Activated T-cell treated with anti-CD3 and anti-CD28 coated beads for 4 hours (primary cell): ENCODE measurements around the gene TMPRSS5.
"Not testable (repeated sequence)": the region's sequence is repeated elsewhere in the genome, so short reads cannot be mapped to it uniquely, and the experiment has no call there.

Experiments
- DNase-seq: peaks from one replicate; pipeline ENCODE4 v3.0.0-alpha.2; 2020

TMPRSS5 gene

DNA sequence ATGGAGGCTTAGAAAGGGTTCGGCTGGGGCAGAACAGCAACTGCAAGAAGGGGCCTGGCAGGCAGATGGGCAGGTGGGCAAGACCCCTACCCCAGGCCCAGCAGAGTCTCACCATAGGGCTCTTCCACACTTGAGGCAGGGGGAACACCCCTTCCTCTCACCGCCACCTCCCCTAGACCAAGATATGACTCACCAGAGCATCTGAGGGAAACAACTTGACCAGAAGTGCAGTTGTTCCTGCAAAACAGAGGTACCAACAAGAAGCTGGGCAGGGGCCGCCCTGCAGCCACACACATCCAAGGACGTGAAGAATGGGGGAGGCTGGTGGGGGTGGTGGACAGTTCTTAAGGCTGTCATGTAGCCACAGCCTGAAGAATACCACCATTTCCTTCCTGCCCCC lies 10.9 kb downstream of the TMPRSS5 start:
- no peak for DNase-seq

DNA sequence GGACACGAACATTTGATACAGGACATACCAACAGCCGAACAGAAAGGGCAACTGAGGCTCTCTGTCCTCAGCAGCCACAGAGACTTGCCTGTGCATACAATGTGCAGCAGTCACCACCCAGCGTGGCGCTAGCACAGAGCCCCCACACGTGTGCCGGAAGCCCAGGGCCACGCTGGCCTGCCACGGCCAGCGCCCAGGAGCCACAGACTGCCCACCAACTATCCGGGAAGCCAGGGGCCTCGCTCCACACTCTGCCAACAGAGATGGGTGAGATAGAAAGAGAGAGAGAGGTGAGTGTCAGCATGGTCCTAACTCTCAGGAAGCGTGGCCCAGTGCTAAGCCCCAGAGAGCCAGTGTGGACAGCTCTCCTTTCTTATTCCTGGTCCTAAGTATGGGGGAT lies 11.7 kb downstream of the TMPRSS5 start:
- no peak for DNase-seq

DNA sequence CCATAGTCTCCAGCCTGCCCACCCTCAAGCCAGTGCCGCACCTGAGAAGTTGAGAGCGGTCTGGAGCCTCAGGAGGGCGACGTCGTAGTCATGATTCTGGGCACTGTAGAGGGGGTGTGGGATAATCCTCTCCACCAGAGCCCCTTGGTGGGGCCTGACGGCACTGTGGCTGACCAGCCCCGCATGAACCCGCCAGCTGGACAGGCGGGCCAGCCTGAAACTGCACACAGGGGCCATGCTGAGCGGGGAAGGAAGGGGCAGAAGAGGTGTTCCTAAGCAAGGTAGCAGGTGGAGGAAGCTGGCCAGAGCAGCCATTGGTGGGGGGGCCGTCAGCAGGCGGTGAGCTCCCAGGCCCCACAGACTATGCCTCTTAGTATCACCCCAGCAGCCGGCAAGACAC lies 13.1 kb downstream of the TMPRSS5 start:
- DNase-seq = no peak

DNA sequence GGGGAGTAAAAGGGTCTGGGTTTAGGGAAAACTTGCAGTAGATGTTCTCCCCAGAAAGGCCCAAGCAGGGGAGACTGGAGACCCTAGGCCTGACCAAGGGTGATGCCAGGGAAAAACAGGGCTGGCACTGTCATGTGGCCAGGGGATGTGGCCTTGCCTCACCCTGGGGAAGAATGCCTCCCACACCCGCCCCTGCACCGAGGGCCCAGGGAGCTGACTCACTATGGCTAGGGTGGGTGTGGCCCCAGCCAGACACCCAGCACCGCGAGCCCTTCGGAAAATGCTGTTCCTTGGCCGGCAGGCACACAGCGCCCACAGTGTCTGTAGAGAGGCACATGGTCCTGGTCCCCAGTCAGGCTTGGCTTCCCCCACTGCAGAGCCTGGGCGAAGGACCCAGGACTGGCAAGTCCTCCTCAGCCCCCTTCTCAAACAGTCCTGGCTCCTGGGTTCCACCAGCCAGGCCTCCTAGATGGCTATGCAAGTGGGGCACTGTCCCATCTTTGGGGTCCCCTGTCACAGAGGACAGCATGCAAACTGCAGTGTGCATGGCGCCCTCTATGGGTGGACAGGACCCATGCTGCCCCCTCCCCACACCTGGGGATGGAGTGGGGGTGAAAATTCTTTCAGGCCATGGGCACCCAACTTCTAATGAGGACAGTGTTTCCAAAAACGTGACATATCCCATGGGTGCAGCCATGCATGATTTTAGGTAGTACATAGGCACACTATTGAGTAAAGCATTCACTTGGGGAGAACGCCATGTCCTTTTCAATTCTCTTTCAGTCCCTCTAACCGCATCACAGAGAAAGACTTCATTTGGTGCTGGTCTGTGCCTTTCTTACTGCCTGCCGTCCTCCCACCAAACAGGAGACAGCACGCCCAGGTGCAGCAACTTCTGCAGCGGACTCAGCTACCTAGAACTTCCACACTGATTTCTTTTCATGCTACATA lies 15.2 kb downstream of the TMPRSS5 start:
- DNase-seq = no peak

DNA sequence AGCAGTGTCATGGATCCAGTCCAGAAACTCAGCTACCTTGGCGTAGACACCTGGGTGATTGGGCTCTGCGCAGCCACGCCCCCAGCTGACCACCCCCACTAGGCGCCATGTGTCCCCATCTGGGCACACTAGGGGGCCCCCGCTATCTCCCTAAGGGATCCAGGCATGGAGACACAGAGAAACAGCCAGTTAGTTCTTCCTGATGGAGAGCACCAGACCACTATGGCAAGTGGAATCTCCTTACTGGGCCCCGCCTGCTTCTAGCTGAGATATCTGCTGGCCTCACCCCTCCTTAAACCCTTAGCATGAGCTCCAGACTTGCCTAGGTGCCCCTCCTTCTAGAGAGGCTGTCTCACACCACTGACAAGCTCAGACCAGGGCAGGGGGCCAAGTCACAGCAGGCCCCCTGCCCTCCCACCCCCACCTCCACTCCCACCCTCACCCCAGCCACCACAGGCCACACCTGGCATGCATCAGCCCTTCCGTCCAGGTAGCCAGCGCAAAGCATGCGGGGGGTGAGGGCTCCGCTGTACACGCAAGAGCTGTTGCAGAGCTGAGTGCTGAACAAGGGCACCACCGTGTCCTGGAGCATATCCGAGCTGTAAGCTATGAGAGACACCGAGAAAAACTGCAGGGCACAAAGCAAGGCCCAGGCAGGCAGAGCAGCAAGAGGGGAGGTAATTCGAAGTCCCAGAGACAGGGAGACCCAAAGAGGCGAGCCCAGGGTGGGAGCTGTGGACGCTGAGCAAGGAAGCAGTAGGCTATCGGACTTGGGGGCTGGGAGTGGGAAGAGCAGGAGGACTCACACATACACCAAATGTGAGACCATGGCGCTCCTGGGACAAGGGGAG lies 16.1 kb downstream of the TMPRSS5 start:
- no peak for DNase-seq

DNA sequence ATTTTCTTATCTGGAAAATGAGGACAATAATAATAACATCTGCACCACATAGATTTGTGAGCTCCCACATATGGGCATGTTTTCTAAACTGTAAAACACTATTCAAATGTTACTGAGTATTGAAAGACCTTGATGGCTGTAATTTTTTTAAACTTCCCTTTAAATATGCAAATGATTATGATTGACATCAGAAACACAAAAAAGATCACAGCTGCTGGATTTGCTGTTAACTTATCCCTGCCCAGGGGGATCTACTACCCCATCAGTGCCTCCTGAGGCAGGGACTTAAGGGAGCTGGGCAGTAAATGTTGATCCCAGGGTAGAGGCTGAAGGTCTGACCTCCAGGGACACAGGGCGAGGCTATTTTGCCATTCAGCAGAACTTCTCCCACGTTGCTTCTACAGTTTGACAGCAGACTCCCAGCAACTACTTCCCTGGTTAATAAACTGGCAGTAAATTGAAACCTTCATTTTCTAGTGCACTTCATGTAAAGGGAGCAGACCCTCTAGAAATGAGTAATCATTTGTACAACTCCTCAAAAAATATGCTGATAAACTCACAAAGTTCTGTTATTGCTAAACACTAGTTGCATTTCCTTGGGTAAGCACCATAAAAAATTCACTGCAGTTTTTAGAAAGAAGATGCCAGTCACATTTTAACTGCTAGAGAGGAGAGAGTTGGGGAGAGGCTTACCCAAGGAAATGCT lies 20.3 kb downstream of the TMPRSS5 start:
- no peak for DNase-seq

DNA sequence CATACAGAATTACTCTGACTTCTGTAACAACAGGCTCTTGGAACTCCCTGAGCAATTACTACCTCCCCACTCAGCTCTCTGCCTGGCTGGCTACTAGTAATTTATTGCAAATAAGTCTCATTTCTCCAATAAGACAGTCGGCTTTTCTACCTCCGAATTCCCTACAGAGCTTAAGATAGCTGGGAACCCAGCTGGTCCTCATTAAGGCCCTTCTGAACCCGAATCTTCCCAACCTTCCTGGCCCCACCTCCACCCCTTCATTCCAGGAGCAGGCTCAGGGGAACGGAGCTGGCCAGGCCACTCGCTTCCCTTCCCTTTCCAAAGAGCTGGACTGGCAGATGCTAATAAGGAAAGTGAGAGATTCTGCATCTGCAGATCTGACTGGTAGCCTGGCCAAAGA lies 21.6 kb downstream of the TMPRSS5 start:
- DNase-seq = no peak

DNA sequence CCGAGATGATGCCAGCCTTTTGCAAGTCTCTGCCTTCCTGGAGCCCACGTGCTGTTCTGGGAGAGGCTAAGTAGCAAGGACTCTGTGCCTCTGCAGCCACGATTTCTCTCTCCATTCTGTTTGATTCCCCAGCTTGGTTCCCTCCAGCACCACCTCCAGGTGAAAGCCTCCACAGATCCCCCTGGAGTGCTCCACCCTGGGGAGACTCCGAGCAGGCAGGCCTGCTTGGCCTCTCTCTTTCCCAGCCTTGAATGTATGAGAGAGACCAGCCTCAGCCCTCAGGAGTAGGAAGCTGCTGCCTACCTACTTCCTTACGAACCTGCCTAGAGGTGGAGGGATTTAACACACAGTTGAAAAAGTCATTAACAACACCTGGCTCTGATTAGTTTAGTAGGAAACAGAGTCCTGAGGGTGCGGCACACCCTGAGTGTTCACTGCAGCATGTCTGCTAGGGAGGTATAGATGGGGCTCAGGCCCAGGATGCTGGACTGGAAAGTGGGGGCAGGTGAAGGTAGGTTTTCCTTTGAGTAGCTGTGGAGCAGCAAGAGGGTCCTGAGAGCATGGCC lies 22.5 kb downstream of the TMPRSS5 start:
- no peak for DNase-seq

DNA sequence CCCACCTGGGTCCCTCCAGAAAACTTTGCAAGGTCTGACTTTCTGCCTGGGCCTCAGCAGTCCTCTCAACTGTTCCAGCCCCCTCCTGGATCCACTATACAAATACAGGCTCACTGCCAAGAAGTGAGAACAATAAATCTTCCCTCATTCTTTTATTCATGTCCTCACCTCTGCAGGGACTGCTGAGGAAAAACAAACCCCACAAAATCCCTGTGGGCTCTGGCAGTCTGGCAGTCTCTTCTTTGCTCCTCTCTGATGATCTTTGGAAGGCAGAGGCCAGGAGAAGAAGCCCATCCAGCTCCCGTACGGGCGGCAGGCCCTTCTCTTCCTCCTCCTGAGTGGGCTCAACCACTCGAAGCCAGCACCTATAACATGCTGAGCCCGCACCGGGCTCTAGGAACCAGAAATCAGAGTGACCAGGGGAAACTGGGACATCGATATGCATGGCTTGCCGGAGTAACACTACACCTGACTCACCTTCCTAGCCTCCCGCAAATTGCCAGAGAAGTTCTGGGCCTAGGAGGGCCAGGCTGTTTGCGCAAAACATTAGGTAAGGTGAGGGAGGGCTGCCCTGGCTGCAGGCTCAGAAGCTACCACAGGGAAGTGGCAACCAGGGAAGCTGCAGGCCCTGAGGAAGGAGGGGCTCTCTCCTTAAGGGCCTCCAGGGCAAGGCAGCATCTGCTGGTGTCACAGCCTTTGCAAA lies 24.2 kb downstream of the TMPRSS5 start:
- no peak for DNase-seq

DNA sequence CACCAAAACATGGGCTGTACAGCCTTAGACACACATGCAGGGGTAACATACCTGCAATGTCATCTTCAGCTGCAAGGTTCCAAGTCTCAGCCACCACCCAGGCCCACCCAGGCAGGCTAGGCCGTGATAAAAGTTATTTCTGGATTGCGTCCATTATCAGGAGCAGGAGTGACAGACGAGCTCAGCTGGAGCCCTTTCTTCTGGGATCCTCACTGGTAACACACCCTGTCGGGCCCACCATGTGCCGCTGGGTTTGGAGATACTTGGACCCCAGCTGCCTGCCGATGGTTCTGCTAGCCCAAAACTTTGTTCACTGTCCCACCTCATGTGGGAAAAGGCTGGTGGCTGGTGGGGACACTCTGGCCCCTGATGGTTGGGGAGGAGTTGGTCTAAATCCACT lies 24.8 kb downstream of the TMPRSS5 start:
- no peak for DNase-seq

DNA sequence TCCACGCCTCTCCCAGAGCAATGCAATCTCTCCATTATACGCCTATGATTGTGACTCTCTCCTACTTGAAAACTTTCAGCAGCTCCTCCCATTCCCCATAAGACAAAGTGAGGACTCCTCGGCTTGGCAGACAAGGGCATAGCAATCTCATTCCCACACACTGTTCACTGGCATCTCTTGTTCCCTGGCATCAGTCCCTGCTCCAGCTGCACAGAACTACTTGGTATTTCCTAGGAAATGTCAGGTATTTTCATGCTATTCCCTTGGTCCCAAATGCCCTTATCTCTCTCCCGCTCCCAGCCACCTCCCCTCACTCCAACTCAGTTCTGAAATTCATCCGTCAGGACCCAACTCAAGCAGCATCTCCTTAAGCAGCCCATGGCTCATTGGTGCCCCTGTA lies 28.4 kb downstream of the TMPRSS5 start:
- DNase-seq = no peak

DNA sequence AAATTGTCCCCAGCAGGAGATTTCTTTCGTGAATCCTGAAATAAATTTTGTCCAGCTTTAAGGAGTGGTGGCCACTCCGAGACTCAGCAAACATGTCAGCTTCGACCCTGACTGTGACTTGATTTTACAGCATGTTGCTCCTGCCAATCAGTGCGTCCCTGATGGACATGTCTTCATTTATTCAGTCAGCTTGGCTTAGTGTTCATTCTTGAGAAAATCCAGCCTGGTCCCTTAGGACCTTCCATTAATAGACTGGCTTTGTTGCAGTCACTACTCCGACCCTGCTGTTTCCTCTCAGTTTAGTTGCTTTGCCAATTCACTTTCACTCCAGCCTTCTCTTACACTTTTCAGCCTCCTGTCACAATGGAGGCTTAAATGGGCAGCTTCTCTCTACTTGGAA lies 30.5 kb downstream of the TMPRSS5 start:
- DNase-seq = no peak

DNA sequence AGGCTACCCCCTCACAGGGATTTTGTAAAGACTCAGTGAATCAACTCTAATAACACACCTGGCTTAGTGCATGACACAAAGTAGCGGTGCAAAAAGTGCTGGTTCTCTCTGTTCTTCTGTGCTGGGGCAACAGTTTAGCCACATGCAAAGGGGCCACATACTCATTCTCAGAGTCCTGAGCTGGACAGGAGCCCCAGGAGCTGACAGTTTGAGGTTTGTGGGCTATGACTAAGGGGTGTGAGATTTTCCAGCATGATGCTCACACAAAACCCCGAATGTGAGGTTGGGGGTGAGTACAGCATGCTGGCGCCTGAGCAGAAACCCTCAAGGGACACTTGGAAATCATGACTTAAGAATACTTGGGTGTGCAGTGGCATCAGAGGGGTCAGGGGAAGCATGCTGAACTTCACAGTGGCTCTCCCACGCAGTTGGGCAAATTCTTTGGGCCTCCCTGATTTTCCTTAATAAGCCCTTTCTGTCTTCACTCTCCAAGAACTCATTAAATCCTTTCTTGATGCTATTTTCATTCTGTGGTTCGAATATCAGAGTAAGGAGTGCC lies 31.0 kb downstream of the TMPRSS5 start:
- DNase-seq = no peak

DNA sequence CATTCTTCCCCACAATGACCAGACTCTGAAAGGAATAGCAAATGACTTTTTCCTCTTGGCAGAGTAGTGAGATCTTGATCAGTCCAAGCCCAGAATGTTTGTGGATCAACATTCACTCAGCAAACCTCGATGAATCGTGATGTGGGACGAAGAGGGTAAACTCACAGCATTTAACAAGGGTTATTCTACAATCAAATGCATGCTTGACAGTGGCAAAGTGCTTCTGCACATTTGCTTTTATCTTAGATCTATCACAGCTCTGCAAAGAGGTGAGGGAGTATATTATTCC lies 31.8 kb downstream of the TMPRSS5 start:
- no peak for DNase-seq

DNA sequence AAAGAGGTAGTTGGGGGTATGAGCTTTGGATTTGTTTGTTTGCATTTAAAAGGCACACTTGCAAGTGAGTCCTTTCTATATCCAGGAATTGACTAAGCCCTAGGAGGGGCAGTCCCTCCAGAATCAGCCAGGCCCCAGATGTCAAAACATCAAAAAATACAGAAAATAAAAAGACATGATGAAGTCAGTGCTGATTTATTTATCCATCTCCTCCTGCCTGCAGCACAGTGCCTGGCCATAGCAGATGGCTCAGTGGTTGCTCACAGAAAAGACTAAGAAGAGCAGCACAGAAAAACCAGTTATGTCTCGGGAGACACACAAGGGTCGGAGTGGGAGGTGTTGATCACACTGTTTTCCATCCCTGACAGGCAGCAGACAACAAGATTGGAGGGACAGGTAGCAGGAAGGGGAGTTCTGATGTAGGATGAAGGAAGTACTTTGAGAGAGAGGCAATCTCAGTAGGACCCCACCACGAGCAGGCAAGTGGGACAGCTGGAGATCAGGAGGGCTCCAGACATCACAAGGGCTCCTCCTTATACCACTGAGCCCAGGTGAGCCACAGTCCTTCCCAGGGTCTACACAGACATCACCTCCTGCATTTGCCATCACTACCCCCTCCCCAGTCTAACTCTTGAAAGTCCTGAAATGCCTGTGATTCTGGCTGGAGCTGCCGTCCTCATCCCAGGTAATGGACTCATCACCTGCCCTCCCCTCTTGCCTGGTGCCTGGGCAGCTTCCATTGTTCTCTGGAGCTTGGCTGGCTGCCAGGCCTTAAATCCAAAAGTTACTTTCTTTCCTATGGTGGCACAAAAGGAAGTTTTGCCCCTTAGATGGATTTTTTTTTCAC lies 32.3 kb downstream of the TMPRSS5 start:
- no peak for DNase-seq

DNA sequence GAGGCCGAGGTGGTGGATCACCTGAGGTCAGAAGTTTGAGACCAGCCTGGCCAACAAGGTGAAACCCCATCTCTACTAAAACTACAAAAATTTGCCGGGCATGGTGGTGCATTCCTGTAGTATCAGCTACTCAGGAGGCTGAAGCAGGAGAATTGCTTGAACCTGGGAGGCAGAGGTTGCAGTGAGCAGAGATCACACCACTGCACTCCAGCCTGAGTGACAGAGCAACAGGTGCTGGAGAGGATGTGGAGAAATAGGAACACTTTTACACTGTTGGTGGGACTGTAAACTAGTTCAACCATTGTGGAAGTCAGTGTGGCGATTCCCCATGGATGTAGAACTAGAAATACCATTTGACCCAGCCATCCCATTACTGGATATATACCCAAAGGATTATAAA lies 34.2 kb downstream of the TMPRSS5 start:
- DNase-seq = not testable (repeated sequence)

DNA sequence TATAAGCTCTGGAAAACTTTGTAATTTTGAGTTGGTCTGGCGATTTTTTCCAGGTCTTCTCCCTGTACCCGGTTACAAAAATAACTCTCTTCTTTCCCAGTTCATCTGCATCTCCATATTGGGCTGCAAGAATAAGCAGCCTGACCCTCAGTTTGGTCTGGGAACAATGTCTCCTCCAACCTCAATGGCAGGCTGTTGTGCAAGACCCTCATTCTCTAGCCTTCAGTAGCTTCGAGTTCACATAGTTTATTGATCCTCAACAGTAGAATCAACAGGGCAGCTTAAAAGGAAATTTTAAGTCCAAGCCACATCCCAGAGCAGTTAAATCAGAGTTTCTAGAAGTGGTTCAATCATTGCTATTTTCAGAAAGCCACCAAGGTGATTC lies 35.3 kb downstream of the TMPRSS5 start:
- no peak for DNase-seq

DNA sequence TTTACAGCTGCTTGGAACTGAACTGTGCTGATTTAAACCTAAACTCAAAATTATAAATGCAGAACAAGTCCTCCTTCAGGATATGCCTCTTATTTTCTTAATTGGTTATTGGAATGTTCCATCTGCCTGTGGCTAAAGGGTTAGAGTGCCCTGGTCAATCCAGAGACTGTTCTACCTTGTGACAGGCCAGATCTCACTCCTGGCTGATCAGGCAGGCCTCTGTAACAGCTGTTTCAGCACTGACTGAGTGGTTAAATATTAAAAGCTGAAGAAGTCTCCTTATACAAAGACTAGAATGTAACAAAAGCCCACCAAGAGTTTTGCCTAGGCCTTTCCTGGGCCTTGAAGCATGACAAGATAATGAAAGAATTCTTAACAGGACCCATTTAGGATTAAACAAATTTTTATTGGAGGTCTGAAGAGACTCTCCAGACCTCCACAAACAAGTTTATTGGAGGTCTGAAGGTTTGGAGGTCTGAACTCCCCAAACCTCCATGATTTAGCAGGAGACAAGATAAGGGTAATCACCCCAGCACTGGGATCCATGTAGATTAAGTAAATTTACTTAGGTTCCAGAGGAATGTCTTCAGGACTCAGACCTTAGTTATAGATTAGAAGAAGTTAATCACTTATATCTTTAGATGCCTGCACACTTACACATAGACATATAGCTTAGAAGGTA lies 35.8 kb downstream of the TMPRSS5 start:
- DNase-seq = no peak

DNA sequence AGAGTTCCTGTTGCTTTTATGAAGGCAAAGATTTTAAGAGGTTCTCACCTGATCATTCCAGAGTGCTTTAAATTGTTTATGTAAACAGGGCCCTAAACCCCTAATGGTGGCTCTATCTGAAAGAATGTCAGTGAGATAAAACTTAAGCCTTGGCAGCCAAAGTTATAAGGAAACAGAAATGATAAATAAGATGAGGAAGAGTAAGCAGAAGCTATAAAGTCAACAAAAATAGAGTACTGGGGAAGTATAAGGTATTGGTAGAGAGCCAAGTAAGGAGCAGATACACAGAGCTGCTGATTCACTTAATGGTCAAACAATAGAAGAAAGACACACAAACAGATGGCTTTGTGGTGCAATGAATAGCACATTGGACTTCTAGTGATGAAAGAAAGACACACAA lies 37.9 kb downstream of the TMPRSS5 start:
- no peak for DNase-seq

DNA sequence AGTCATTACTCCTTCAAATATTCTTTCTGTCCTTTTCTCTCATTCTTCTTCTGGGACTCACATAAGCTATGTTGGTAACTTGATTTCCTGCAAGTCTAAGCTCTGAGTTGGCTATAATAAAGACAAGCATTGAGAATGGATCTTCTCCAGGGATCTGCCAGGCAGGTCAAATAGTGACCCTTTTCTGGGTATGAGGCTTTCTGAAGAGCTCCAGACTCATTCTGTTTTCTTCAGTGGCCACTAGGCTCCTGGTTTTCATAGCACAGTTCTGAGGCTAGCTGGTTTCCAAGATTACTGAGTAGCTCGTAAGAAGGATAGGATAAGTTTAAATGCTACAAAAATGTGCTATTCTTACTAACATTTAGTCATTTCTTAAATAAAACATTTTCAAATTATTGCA lies 38.3 kb downstream of the TMPRSS5 start:
- no peak for DNase-seq

DNA sequence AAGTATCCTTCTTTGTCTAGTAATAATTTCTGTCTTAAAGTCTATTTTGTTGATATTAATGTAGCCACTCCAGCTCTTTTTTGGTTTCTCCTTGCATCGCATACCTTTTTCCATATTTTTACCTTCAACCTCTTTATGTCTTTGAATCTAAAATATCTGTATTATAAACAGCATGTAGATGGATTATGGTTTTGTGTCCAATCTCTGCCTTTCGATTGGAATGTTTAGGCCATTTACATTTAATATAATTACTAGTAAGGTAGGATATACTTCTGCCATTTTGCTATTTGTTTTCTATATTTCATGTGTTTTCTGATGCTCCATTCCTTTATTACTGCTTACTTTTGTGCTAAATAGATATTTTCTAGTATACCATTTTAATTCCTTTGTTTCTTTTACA lies 39.5 kb downstream of the TMPRSS5 start:
- DNase-seq = no peak
